ENCODE measurements around the gene OGFOD2.

- TF ChIP-seq, protein P1, sequence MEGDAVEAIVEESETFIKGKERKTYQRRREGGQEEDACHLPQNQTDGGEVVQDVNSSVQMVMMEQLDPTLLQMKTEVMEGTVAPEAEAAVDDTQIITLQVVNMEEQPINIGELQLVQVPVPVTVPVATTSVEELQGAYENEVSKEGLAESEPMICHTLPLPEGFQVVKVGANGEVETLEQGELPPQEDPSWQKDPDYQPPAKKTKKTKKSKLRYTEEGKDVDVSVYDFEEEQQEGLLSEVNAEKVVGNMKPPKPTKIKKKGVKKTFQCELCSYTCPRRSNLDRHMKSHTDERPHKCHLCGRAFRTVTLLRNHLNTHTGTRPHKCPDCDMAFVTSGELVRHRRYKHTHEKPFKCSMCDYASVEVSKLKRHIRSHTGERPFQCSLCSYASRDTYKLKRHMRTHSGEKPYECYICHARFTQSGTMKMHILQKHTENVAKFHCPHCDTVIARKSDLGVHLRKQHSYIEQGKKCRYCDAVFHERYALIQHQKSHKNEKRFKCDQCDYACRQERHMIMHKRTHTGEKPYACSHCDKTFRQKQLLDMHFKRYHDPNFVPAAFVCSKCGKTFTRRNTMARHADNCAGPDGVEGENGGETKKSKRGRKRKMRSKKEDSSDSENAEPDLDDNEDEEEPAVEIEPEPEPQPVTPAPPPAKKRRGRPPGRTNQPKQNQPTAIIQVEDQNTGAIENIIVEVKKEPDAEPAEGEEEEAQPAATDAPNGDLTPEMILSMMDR (IDR thresholded peaks at IDR 0.05 in 8 of 11, conservative IDR thresholded peaks at IDR 0.05 in 3 of 11), result peak in 2 of 11 experiments; percentile 10 to 13
- no peak for TF ChIP-seq POLR2A (IDR thresholded peaks at IDR 0.05)
Observed at GRCh38 chr12:122946690-122947341, 28.2 kb upstream of the OGFOD2 start.

Data from spleen (tissue), 7 donors.